DOHH2 (cell line): ENCODE results near the gene RASGRF1.

ENCODE experiments used
- H3F3A ChIP-seq: fragments of 200-600 bp; sonication (generic), shearing (Covaris generic); 2 replicates; pipeline ENCODE4 v1.6.0; 2016; ENCODE audit warnings: antibody characterized with exemption, mild to moderate bottlenecking; ENCODE audit not compliant: control insufficient read depth, insufficient read depth
- H3K27ac ChIP-seq: fragments of 200-600 bp; sonication (generic); 2 replicates; pipeline ENCODE4 v1.5.1; 2014; ENCODE audit warnings: low read depth, mild to moderate bottlenecking, low read length, moderate library complexity
- H3K27me3 ChIP-seq: fragments of 200-600 bp; sonication (generic); 2 replicates; pipeline ENCODE4 v1.6.1; 2014; ENCODE audit warnings: mild to moderate bottlenecking, low read length, mixed read lengths; ENCODE audit not compliant: control insufficient read depth
- H3K36me3 ChIP-seq: fragments of 200-600 bp; sonication (generic); 2 replicates; pipeline ENCODE4 v1.6.1; 2014; ENCODE audit warnings: mild to moderate bottlenecking, low read length, moderate library complexity, mixed read lengths; ENCODE audit not compliant: control insufficient read depth
- H3K4me1 ChIP-seq: fragments of 200-600 bp; sonication (generic); 2 replicates; pipeline ENCODE4 v1.6.1; 2014; ENCODE audit warnings: mild to moderate bottlenecking, low read length, mixed read lengths; ENCODE audit not compliant: control insufficient read depth
- H3K4me2 ChIP-seq: fragments of 200-600 bp; sonication (generic); 2 replicates; pipeline ENCODE4 v1.6.0; 2014; ENCODE audit warnings: mild to moderate bottlenecking, low read length, moderate library complexity
- H3K4me3 ChIP-seq: fragments of 200-600 bp; sonication (generic); 2 replicates; pipeline ENCODE4 v1.5.1; 2014; ENCODE audit warnings: mild to moderate bottlenecking, low read length, mixed read lengths
- H3K79me2 ChIP-seq: fragments of 200-600 bp; sonication (generic); 2 replicates; pipeline ENCODE4 v1.6.1; 2014; ENCODE audit warnings: mild to moderate bottlenecking, low read length, mixed read lengths; ENCODE audit not compliant: control insufficient read depth
- H3K9me2 ChIP-seq: fragments of 200-600 bp; sonication (generic); replicated peaks from 2 replicates; pipeline ENCODE4 v1.6.1; 2014; ENCODE audit warnings: mild to moderate bottlenecking, low read length, mixed read lengths; ENCODE audit not compliant: control insufficient read depth
- H3K9me3 ChIP-seq: fragments of 200-600 bp; sonication (generic); 2 replicates; pipeline ENCODE4 v1.6.1; 2014; ENCODE audit warnings: antibody characterized with exemption, low read length, mixed read lengths; ENCODE audit not compliant: control insufficient read depth, insufficient read depth
- H4K20me1 ChIP-seq: fragments of 200-600 bp; sonication (generic); 2 replicates; pipeline ENCODE4 v1.6.0; 2014; ENCODE audit warnings: low read depth, mild to moderate bottlenecking, antibody characterized with exemption, low read length, moderate library complexity; ENCODE audit not compliant: control insufficient read depth, insufficient read depth
- CTCF ChIP-seq: fragments of 200-600 bp; sonication (generic); IDR thresholded peaks from one replicate; pipeline ENCODE4 v1.5.1; 2014; ENCODE audit warnings: antibody characterized with exemption, mild to moderate bottlenecking, low read depth, low read length; ENCODE audit not compliant: poor library complexity, severe bottlenecking
- EZH2phosphoT487 ChIP-seq: fragments of 200-600 bp; sonication (generic); IDR thresholded peaks from 2 replicates; pipeline ENCODE4 v1.6.1; 2017; ENCODE audit warnings: borderline replicate concordance, mild to moderate bottlenecking, antibody characterized with exemption, low read length, moderate library complexity, mixed read lengths

Gene RASGRF1

DNA sequence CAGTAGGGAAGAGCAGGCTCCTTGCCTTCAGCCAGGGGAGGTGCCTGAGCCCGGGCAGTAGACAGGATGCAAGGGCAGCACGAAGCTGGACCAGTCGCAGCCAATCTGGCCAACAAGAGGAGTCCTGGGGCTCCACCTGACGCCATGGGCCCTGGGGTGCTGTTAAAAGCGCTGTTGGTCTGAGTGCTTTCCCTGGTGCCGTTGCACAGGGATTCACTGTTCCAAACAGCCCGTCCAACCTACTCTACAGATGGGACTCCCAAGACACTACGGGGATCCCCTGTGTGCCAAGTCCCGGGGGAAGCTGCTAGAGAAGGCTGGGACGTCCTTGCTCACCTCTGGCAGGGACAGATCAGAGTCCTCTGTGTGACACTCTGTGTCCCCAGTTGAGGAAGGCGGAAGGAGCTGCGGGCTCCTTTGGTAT is 146.4 kb downstream of the RASGRF1 start:
- Histone ChIP-seq H3K36me3 (peaks cover 43% of the 10 kb centered on the region), H3K79me2 (peaks cover 49% of the 10 kb centered on the region), H3F3A (peaks cover 29% of the 10 kb centered on the region), H3K4me1 (peaks cover 42% of the 10 kb centered on the region), H3K9me3 (no peaks in the 10 kb centered on the region), H4K20me1 (no peaks in the 10 kb centered on the region), H3K27ac (peak overlapping the region; percentile 97), H3K27me3 (no peaks in the 10 kb centered on the region; the same call in 1 of the 2 replicates), H3K4me2 (peak overlapping the region; percentile 96), H3K4me3 (peak overlapping the region; percentile 99), H3K9me2 (no peaks in the 10 kb centered on the region)
- TF ChIP-seq CTCF: no peak
- TF ChIP-seq EZH2phosphoT487: no peak

- no peaks in the 10 kb centered on the region for H3K9me3 ChIP-seq
- H3F3A ChIP-seq: peaks cover 35% of the 10 kb centered on the region
- peaks cover 52% of the 10 kb centered on the region for H3K79me2 ChIP-seq
- peak overlapping the region; percentile 96 for H3K4me2 ChIP-seq
- H3K27ac ChIP-seq: peak overlapping the region; percentile 97
- no peaks in the 10 kb centered on the region for H3K9me2 ChIP-seq
- H3K4me3 ChIP-seq: peak overlapping the region; percentile 99
- peaks cover 47% of the 10 kb centered on the region for H3K36me3 ChIP-seq
- no peaks in the 10 kb centered on the region; the same call in 1 of the 2 replicates for H4K20me1 ChIP-seq
- no peaks in the 10 kb centered on the region; the same call in 1 of the 2 replicates for H3K27me3 ChIP-seq
- peaks cover 48% of the 10 kb centered on the region for H3K4me1 ChIP-seq
- no peak for TF ChIP-seq CTCF
- no peak for TF ChIP-seq EZH2phosphoT487
Observed at GRCh38 chr15:78943692-78944091, 146.9 kb downstream of the RASGRF1 start.

DNA sequence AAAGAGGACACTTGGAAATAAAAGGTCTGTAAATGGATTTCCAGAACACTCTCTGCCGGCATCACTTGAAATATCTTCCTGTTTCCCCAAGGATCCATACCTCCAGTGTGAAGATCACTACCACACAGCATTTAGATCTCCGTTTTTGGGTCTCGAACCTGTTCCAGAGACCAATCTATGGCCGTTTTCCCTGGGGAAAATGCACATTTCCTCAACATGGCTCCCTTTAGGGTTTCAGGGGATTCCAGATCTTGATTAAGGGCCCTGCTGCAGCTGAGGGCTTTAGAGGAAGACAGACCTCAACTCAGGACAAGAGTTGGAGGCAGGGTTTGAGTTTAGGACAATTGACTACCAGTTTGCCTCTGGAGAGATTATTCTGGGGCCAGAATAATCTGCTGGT is 147.8 kb downstream of the RASGRF1 start:
- Histone ChIP-seq H3K36me3 (peaks cover 56% of the 10 kb centered on the region), H3K4me2 (peak overlapping the region; percentile 96), H3K9me2 (no peaks in the 10 kb centered on the region), H3K4me1 (peaks cover 57% of the 10 kb centered on the region), H3K4me3 (peak overlapping the region; percentile 99), H3K27ac (peak overlapping the region; percentile 97), H3K9me3 (no peaks in the 10 kb centered on the region), H3F3A (peaks cover 39% of the 10 kb centered on the region), H3K79me2 (peaks cover 60% of the 10 kb centered on the region), H4K20me1 (no peaks in the 10 kb centered on the region; the same call in 1 of the 2 replicates), H3K27me3 (no peaks in the 10 kb centered on the region; the same call in 1 of the 2 replicates)
- TF ChIP-seq CTCF (no peak), EZH2phosphoT487 (no peak)
